ENCODE results near the gene TRPM7.
A peak's percentile ranks its signal among the peaks of the same experiment; 100 is the strongest.
"Not testable (repeated sequence)": the region's sequence is repeated elsewhere in the genome, so short reads cannot be mapped to it uniquely, and the experiment has no call there.

TRPM7 gene

GRCh38 chr15:50593761-50594160, 92.8 kb downstream of the TRPM7 start:
- FAIRE-seq = no peak
- DNase-seq (ENCODE audit: extremely low spot score, insufficient read length, low read depth) = no peak

GRCh38 chr15:50590288-50590687, 96.3 kb downstream of the TRPM7 start:
- no peak for DNase-seq (ENCODE audit: extremely low spot score, insufficient read length, low read depth)
- no peak for FAIRE-seq

GRCh38 chr15:50577492-50577891, 109.1 kb downstream of the TRPM7 start:
- FAIRE-seq (no peak), DNase-seq (ENCODE audit: extremely low spot score, insufficient read length, low read depth) (no peak)

- FAIRE-seq (no peak), DNase-seq (ENCODE audit: extremely low spot score, insufficient read length, low read depth) (no peak)
These were observed 110.4 kb downstream of the TRPM7 start for GRCh38 chr15:50576166-50576565.

DNA sequence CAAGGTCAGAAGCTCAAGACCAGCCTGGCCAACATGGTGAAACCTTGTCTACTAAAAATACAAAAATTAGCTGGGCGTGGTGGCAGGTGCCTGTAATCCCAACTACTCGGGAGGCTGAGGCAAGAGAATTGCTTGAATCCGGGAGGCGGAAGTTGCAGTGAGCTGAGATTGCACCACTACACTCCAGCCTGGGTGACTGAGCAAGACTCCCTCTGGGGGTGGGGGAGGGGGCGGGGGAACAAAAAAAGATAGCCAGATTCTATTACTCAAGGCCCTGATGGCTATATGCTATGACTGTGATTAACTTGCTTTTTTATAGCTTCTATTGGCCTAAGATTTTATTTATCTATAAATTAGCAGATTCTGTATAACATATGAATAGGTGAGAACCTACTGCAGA, 112.8 kb downstream of the TRPM7 start:
- DNase-seq (ENCODE audit: extremely low spot score, insufficient read length, low read depth) = not testable (repeated sequence)

GRCh38 chr15:50563756-50564155, 122.8 kb downstream of the TRPM7 start:
- DNase-seq (ENCODE audit: extremely low spot score, insufficient read length, low read depth) (no peak), FAIRE-seq (no peak)

More for the DNA sequence above, 112.8 kb downstream of the TRPM7 start:
- not testable (repeated sequence) for FAIRE-seq

- FAIRE-seq (no peak), DNase-seq (ENCODE audit: extremely low spot score, insufficient read length, low read depth) (no peak)
These were observed 123.6 kb downstream of the TRPM7 start for GRCh38 chr15:50562735-50563640.

DNA sequence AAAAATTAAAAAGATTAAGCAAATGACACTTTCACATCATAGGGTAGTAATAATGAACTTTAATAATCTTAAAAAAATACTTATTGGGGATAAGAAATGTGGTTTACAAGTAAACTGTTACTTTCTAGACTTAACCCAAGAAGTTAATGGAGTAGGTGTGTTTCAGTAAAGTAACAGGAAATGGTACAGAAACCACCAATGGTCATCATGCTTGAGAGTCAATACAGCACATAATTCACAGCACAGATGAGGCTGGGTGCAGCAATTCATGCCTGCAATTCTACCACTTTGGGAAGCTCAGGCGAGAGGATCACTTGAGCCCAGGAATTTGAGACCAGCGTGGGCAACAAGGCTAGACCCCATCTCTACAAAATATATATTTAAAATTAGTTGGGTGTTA, 128.6 kb downstream of the TRPM7 start:
- FAIRE-seq = peak; percentile 60

GRCh38 chr15:50556642-50557371, 129.8 kb downstream of the TRPM7 start:
- FAIRE-seq (no peak), DNase-seq (ENCODE audit: extremely low spot score, insufficient read length, low read depth) (no peak)

More for the DNA sequence above, 128.6 kb downstream of the TRPM7 start:
- DNase-seq (ENCODE audit: extremely low spot score, insufficient read length, low read depth) = no peak

GRCh38 chr15:50552238-50552637, 134.4 kb downstream of the TRPM7 start:
- DNase-seq (ENCODE audit: extremely low spot score, insufficient read length, low read depth) = no peak
- FAIRE-seq = peak; percentile 57

DNA sequence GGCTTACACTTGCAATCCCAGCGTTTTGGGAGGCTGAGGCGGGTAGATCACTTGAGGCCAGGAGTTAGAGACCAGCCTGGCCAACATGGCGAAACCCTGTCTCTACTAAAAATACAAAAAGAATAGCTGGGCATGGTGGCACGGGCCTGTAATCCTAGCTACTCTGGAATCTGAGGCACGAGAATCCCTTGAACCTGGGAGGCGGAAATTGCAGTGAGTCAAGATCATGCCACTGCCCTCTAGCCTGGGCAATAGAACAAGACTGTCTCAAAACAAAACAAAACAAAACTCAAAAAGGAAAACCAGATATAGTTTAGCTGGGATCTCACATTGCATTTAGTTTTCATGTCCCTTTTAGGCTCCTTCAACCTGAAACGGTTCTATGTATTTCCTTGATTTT, 137.3 kb downstream of the TRPM7 start:
- DNase-seq (ENCODE audit: extremely low spot score, insufficient read length, low read depth) (no peak), FAIRE-seq (no peak)

GRCh38 chr15:50546566-50546965, 140.0 kb downstream of the TRPM7 start, which contains the start of gene USP50:
TSS of gene USP50 (minus strand) at chr15:50546666. CDS start at chr15:50546525, 141 bp downstream.
- DNase-seq (ENCODE audit: extremely low spot score, insufficient read length, low read depth) (no peak), FAIRE-seq (no peak)

DNA sequence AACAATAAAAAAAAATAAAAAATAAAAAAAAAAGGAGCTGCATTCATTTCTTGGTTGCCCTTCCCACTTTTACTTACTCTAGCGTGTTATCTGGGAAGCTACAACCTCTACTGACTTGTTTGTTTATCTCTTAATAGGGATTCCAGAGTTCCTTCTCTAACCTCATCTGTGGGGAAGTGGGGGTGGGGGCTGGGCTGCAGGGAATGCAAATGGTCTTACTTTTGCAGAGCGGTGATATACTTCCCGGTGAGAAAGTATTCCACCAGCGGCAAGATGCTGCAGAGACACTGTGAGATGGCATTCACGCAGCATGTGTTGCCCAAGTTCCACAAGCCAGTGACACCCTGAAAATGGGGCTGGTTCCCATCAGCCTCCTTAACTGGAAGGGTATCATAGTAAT, 142.2 kb downstream of the TRPM7 start:
- FAIRE-seq (no peak), DNase-seq (ENCODE audit: extremely low spot score, insufficient read length, low read depth) (no peak)

DNA sequence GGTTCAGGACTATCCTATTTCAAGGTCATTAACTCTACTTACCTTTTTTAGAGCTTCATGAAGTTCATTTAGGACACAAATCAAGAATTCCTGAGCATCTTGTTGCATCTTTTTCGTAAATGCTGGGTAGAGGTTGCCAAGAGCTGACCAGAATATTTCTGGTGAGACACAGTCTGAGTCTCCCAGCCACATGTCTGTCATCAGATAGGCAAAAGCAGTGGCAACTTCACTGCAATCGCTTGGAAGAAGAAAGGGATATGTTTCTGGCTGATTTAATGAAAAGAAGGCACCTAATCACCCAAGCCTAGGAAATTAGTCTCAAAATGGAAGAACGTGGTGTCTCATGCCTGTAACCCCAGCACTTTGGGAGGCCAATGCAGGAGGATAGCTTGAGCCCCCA, 143.0 kb downstream of the TRPM7 start:
- no peak for FAIRE-seq

DNA sequence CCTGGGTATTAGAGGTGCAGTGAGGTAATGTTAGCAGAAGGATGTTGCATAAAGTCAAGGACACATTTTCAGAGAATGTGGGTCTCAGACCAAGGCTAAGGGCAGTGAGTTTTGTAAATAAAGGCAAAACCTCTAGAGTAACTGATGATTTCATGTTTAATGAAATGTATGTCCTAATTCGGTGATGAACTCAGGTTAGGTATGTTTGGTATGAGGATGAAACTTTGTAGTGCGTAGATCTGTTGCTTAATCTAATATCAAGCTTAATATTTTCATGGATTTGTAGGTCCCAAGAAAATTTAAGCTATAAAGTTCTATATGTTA, 143.7 kb downstream of the TRPM7 start:
- FAIRE-seq (no peak), DNase-seq (ENCODE audit: extremely low spot score, insufficient read length, low read depth) (no peak)

More for the DNA sequence above, 143.0 kb downstream of the TRPM7 start:
- no peak for DNase-seq (ENCODE audit: extremely low spot score, insufficient read length, low read depth)

- DNase-seq (ENCODE audit: extremely low spot score, insufficient read length, low read depth) = no peak
- FAIRE-seq = no peak
These were observed 154.8 kb downstream of the TRPM7 start for GRCh38 chr15:50531766-50532165.

DNA sequence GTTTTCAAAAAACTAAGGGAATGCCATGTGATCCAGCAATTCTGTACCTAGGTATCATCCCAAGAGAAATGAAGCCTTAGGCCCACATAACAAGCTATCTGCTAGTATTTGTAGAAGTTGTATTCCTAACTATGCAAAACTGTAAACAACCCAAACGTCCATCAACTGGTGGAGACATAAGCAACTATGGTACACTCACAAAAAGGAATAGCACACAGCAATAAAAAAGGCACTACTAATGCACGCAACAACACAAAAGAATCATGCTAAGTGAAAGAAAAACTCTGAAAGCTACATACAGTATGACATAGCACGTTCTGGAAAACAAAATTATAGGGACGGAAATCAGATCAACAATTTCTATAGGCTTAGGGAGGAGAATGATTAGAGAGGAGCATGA, 155.4 kb downstream of the TRPM7 start:
- FAIRE-seq = no peak
- no peak for DNase-seq (ENCODE audit: extremely low spot score, insufficient read length, low read depth)

DNA sequence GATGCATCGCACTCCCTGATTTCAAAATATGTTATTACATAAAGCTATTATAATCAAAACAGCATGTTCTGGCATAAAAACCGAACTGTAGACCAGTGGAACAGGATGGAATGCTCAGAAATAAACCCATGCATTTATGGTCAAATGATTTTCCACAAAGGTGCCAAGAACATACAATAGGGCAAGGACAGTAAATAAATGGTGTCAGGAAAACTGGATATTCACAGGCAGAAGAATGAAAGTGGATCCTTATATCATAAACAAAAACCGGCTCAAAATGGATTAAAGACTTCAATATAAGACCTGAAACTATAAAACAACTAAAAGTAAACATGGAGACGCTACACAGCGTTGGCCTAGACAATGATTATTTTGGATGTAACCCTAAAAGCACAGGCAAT, 162.7 kb downstream of the TRPM7 start:
- DNase-seq (ENCODE audit: extremely low spot score, insufficient read length, low read depth) (no peak), FAIRE-seq (no peak)

GRCh38 chr15:50519740-50520425, 166.7 kb downstream of the TRPM7 start:
- DNase-seq (ENCODE audit: extremely low spot score, insufficient read length, low read depth) (no peak), FAIRE-seq (no peak)

DNA sequence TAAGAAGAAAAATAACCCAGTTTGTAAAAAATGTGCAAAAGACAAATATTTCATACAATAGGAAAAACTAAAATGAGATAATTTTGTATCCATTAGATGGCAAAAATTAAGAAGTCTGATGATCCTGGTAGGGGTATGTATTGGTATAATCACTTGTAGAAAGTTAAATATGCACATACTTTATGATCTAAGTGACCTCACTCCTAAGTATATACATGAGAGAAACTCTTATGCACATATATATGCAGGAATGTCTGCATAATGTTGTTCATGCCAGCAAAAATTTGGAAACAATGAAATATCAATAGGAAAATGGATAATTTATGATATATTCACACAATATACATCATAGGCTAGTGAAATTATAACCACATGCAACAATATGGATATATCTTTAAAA, 173.6 kb downstream of the TRPM7 start:
- DNase-seq (ENCODE audit: extremely low spot score, insufficient read length, low read depth) = no peak
- FAIRE-seq = no peak

Measured in GM18507 (cell line).